Measurements from ENCODE around the gene ZNF248.

Gene ZNF248

GRCh38 chr10:37857287-37858211 is at the start of gene ZNF248:
TSS of gene ZNF248 (minus strand) at chr10:37857610. CDS start at chr10:37856310, 1,300 bp downstream.
- CTCF ChIA-PET: interaction anchor here (1.0 kb wide), 1 partner anchor 9 kb away, joined by 3 read pairs; no protein-coding TSS in a partner anchor
- POLR2A ChIA-PET: no interaction called here
- TF ChIP-seq CTCF (IDR thresholded peaks at IDR 0.05; ENCODE audit: control extremely low read depth, extremely low read depth, low read depth, missing control alignments): no peak
- peak; percentile 92 for DNase-seq (ENCODE audit: extremely low spot score)

GRCh38 chr10:37906382-37906781 is 49.0 kb upstream of the ZNF248 start:
- POLR2A ChIA-PET: no interaction called here
- no peak for TF ChIP-seq CTCF (IDR thresholded peaks at IDR 0.05; ENCODE audit: control extremely low read depth, extremely low read depth, low read depth, missing control alignments)
- no peak for DNase-seq (ENCODE audit: extremely low spot score)
- CTCF ChIA-PET: no interaction called here

GRCh38 chr10:37896436-37896835 is 39.0 kb upstream of the ZNF248 start:
- TF ChIP-seq CTCF (IDR thresholded peaks at IDR 0.05; ENCODE audit: control extremely low read depth, extremely low read depth, low read depth, missing control alignments): no peak
- ChIA-PET POLR2A (no interaction called here), CTCF (no interaction called here)
- no peak for DNase-seq (ENCODE audit: extremely low spot score)

GRCh38 chr10:37895674-37896073 is 38.3 kb upstream of the ZNF248 start:
- no peak for DNase-seq (ENCODE audit: extremely low spot score)
- no peak for TF ChIP-seq CTCF (IDR thresholded peaks at IDR 0.05; ENCODE audit: control extremely low read depth, extremely low read depth, low read depth, missing control alignments)
- CTCF ChIA-PET: no interaction called here
- POLR2A ChIA-PET: no interaction called here

- TF ChIP-seq CTCF (IDR thresholded peaks at IDR 0.05; ENCODE audit: control extremely low read depth, extremely low read depth, low read depth, missing control alignments): no peak
These were observed 28.4 kb upstream of the ZNF248 start for GRCh38 chr10:37885850-37886249.

GRCh38 chr10:37872955-37873354 is 15.5 kb upstream of the ZNF248 start:
- no peak for TF ChIP-seq CTCF (IDR thresholded peaks at IDR 0.05; ENCODE audit: control extremely low read depth, extremely low read depth, low read depth, missing control alignments)
- DNase-seq (ENCODE audit: extremely low spot score): no peak
- ChIA-PET POLR2A (no interaction called here), CTCF (no interaction called here)

More at GRCh38 chr10:37885850-37886249, 28.4 kb upstream of the ZNF248 start:
- ChIA-PET POLR2A (no interaction called here), CTCF (no interaction called here)
- no peak for DNase-seq (ENCODE audit: extremely low spot score)

All from GM10248 (cell line).